H7 (cell line): ENCODE data around the gene ZNF331. TPM values are rescaled to one million over a fixed set of nuclear protein-coding genes. Genes with fewer than 3 reads are reported as not detected.
A peak's percentile ranks its signal among the peaks of the same experiment; 100 is the strongest.

Source experiments
- DNase-seq: peaks from one replicate; pipeline ENCODE4 v3.0.0; 2012
- H3K27me3 ChIP-seq: 2 replicates; pipeline ENCODE4 v1.6.0; 2011; ENCODE audit warnings: mild to moderate bottlenecking, low read length; ENCODE audit not compliant: control insufficient read depth, insufficient read depth
- H3K36me3 ChIP-seq: replicated peaks from 2 replicates; pipeline ENCODE4 v1.5.1; 2011; ENCODE audit warnings: low read length; ENCODE audit not compliant: control insufficient read depth, insufficient read depth
- H3K4me3 ChIP-seq: 2 replicates; pipeline ENCODE4 v1.5.1; 2011; ENCODE audit warnings: low read depth, mild to moderate bottlenecking, control low read depth, low read length, moderate library complexity; ENCODE audit not compliant: insufficient read depth
- total RNA-seq: library from RNA; depleted of rRNA; stranded (reverse); fragments of >200 nt; shearing (Covaris generic); gene quantifications from 2 replicates; pipeline ENCODE4 v1.2.3, GENCODE V29; 2014; rRNA removed

The ZNF331 gene
- total RNA-seq, 1 experiment from 2014 or later, result 23.2 TPM

- Histone ChIP-seq H3K27me3 (no peaks in the 10 kb centered on the region), H3K36me3 (no peaks in the 10 kb centered on the region), H3K4me3 (no peak overlapping the region)
- DNase-seq, result peak; percentile 75
These were observed 75.0 kb downstream of the ZNF331 start for GRCh38 chr19:53612762-53613526.

DNA sequence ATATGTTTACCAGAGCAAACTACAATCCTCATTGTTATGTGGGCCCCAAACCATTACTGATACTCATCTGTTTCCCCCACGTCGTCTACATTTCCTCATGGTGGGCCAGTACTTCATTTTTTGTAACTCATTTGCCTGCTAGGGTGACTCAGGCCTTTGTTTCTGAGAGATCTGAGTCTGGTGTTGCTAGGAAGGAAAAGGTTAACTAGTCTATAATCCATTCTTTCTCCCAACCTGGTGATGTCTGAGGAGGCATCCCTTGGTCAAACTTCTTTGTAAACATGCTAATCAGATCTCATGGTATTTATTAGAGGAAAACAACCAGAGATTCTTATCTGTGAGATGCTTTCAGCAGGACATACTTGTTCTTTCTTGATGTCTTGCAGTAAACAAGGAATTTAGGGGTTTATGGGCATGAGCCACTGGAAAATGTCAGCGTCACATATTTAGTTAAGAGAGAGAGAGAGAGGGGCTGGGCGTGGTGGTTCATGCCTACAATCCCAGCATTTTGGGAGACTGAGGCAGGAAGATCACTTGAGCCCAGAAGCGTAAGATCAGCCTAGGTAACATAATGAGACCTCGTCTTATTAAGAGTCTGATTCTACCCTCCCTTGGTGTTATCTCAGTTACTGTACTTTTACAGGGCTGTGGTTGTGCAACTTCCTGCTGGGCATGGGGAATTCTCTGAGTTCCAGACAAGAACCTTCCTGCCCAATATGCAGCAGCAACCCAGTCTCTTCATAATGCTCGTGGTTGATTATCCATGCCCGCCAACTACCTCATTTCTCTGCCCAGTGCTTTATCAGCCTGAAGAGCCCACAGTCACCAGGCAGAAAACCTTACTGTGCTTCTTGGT is 84.2 kb downstream of the ZNF331 start:
- no peaks in the 10 kb centered on the region for H3K27me3 ChIP-seq
- H3K4me3 ChIP-seq, result no peak overlapping the region
- no peak for DNase-seq
- no peaks in the 10 kb centered on the region for H3K36me3 ChIP-seq

GRCh38 chr19:53624771-53625545 is 87.0 kb downstream of the ZNF331 start:
- no peak overlapping the region for H3K4me3 ChIP-seq
- no peaks in the 10 kb centered on the region for H3K27me3 ChIP-seq
- H3K36me3 ChIP-seq, result no peaks in the 10 kb centered on the region
- DNase-seq, result no peak

DNA sequence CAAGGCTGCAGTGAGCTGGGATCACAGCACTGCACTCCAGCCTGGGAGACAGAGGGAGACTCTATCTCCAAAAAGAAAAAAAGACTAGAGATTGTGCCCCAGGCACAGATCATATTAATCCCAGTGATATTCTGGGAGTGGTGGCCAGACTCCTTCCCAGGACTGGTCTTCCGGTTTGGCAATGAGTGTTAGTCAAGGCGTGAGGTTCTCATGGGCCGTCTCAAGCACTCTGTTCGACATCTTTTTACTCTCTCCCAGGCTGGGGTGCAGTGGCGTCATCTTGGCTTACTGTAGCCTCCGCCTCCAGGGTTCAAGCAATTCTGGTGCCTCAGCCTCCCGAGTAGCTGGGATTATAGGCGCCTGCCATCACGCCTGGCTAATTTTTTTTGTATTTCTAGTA is 88.5 kb downstream of the ZNF331 start:
- Histone ChIP-seq H3K36me3 (no peaks in the 10 kb centered on the region), H3K27me3 (no peaks in the 10 kb centered on the region), H3K4me3 (no peak overlapping the region)
- DNase-seq, result no peak

GRCh38 chr19:53626976-53627375 is 89.0 kb downstream of the ZNF331 start:
- no peaks in the 10 kb centered on the region for H3K36me3 ChIP-seq
- no peak for DNase-seq
- no peak overlapping the region for H3K4me3 ChIP-seq
- no peaks in the 10 kb centered on the region for H3K27me3 ChIP-seq

Other genes with a start within 250 kb of the ZNF331 start
- 9.9 and 17.1 TPM in 2 replicates for gene ZNF845, start 204.4 kb upstream of the ZNF331 start, total RNA-seq
- gene ZNF525, start 172.4 kb upstream of the ZNF331 start, total RNA-seq, result 11.3 and 23.6 TPM in 2 replicates
- 12.4 and 14.4 TPM in 2 replicates for gene ZNF765, start 143.0 kb upstream of the ZNF331 start, total RNA-seq
- gene ZNF761, start 106.2 kb upstream of the ZNF331 start, total RNA-seq, result 29.7 and 44.9 TPM in 2 replicates
- gene ZNF813, start 70.4 kb upstream of the ZNF331 start, total RNA-seq, result 12.0 and 13.9 TPM in 2 replicates
- gene DPRX, start 93.9 kb downstream of the ZNF331 start, total RNA-seq, result 0.59 TPM in 1 of 2 replicates, not detected in the other